ENCODE measurements around the gene B3GNT2.

B3GNT2 gene

GRCh38 chr2:62204998-62205496 is 9.1 kb downstream of the B3GNT2 start:
- DNase-seq (ENCODE audit: low read depth in 2 of 2) = no peak

- DNase-seq (ENCODE audit: low read depth in 2 of 2) = no peak
Measured at GRCh38 chr2:62205554-62205953, 9.6 kb downstream of the B3GNT2 start.

- DNase-seq (ENCODE audit: low read depth in 2 of 2) = no peak
Measured at GRCh38 chr2:62206024-62206423, 10.1 kb downstream of the B3GNT2 start.

- DNase-seq (ENCODE audit: low read depth in 2 of 2) = no peak
Measured at GRCh38 chr2:62207491-62207890, 11.6 kb downstream of the B3GNT2 start.

- no peak for DNase-seq (ENCODE audit: low read depth in 2 of 2)
Measured at GRCh38 chr2:62208074-62208757, 12.3 kb downstream of the B3GNT2 start.

- peak; percentile 35 to 44 for DNase-seq (ENCODE audit: low read depth in 2 of 2)
Measured at GRCh38 chr2:62208758-62209114, 12.8 kb downstream of the B3GNT2 start.

- DNase-seq (ENCODE audit: low read depth in 2 of 2) = no peak
Measured at GRCh38 chr2:62209427-62209991, 13.6 kb downstream of the B3GNT2 start.

GRCh38 chr2:62215306-62216064 is 19.6 kb downstream of the B3GNT2 start:
- no peak for DNase-seq (ENCODE audit: low read depth in 2 of 2)

GRCh38 chr2:62216113-62216512 is 20.2 kb downstream of the B3GNT2 start:
- DNase-seq (ENCODE audit: low read depth in 2 of 2) = no peak

- no peak for DNase-seq (ENCODE audit: low read depth in 2 of 2)
Measured at GRCh38 chr2:62216616-62217015, 20.7 kb downstream of the B3GNT2 start.

GRCh38 chr2:62217421-62217820 is 21.5 kb downstream of the B3GNT2 start:
- no peak for DNase-seq (ENCODE audit: low read depth in 2 of 2)

- DNase-seq (ENCODE audit: low read depth in 2 of 2) = no peak
Measured at GRCh38 chr2:62217970-62218369, 22.1 kb downstream of the B3GNT2 start.

- DNase-seq (ENCODE audit: low read depth in 2 of 2) = no peak
Measured at GRCh38 chr2:62219407-62220159, 23.7 kb downstream of the B3GNT2 start.

- no peak for DNase-seq (ENCODE audit: low read depth in 2 of 2)
Measured at GRCh38 chr2:62221141-62221540, 25.2 kb downstream of the B3GNT2 start.

- DNase-seq (ENCODE audit: low read depth in 2 of 2) = no peak
Measured at GRCh38 chr2:62222171-62222570, 26.3 kb downstream of the B3GNT2 start.

- DNase-seq (ENCODE audit: low read depth in 2 of 2) = no peak
Measured at GRCh38 chr2:62222674-62223073, 26.8 kb downstream of the B3GNT2 start.

GRCh38 chr2:62224976-62225375 is 29.1 kb downstream of the B3GNT2 start:
- no peak for DNase-seq (ENCODE audit: low read depth in 2 of 2)

- no peak for DNase-seq (ENCODE audit: low read depth in 2 of 2)
Measured at GRCh38 chr2:62227386-62228075, 31.6 kb downstream of the B3GNT2 start.

- no peak for DNase-seq (ENCODE audit: low read depth in 2 of 2)
Measured at GRCh38 chr2:62229082-62229605, 33.2 kb downstream of the B3GNT2 start.

GRCh38 chr2:62231541-62231940 is 35.6 kb downstream of the B3GNT2 start:
- DNase-seq (ENCODE audit: low read depth in 2 of 2) = no peak
